Stimulated activated CD8-positive, alpha-beta memory T cell treated with anti-CD3 and anti-CD28 coated beads, Interleukin-12 subunit alpha, Interleukin-12 subunit beta, amount 100 ng/mL, for 24 hours (primary cell): ENCODE measurements around the gene NRXN3.
"Not testable (repeated sequence)": the region's sequence is repeated elsewhere in the genome, so short reads cannot be mapped to it uniquely, and the experiment has no call there.

Experiments
- DNase-seq: peaks from one replicate; pipeline ENCODE4 v3.0.0-alpha.2; 2020; ENCODE audit errors: extremely low read depth

The NRXN3 gene

DNA sequence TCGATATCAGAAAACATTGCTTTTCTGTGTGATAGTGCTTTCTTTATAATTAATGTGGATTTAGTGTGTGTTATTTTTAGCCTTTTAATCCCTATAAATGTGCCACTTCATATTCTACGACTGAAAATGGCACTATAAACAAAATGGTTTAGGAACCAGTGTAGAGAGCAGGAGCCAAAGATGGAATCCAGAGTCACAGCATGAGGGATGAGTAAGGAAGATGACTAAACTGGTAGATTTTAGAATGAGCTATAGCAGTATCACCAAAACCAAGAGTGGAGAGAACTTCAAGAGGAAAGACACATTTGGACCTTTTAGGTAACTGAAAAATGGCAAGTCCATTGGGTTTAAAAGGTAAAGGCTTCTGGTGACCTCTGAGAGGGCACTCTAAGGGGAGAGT, 887.2 kb downstream of the NRXN3 start:
- no peak for DNase-seq

GRCh38 chr14:79062226-79062625, 892.1 kb downstream of the NRXN3 start:
- DNase-seq, result no peak

DNA sequence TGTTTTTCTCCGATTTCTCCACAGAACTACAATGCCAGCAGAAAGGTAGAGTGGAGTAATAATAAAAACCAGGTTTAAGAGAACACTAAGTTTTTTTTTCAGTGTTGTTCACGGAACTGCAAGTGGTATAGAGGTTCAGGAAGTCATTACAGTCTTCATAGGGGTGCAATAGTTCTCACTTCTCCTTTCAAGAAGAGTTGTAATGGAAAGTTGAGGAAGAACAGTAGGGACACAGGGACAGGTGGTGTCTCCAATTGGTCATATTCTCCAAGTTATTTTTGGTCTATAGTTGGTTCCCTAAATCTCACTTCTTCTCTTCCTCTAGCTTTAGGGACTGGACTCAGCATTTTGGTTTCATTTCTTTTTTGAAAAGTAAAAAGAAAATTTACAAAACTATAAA, 894.0 kb downstream of the NRXN3 start:
- no peak for DNase-seq

GRCh38 chr14:79074510-79074909, 904.3 kb downstream of the NRXN3 start:
- no peak for DNase-seq

- no peak for DNase-seq
Observed at GRCh38 chr14:79076428-79076827, 906.3 kb downstream of the NRXN3 start.

DNA sequence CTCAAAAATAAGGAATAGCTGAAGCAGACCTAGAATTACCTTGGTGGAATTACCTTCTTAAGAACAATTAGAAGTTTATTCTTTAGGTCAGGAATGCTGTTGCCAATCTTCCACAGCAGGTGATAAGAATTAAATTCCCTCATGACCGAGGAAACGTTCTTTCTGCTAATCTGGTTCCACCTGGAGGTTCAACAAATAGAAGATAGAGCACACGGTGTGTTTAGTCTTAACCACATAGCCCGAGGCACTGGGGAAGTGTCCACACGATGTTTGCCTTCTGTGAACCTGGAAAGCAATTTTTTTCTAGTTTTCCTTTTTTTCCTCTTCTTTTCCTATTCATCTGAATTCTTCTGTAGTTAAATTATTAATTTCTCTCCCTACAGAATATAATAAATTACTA, 906.9 kb downstream of the NRXN3 start:
- DNase-seq, result no peak

DNA sequence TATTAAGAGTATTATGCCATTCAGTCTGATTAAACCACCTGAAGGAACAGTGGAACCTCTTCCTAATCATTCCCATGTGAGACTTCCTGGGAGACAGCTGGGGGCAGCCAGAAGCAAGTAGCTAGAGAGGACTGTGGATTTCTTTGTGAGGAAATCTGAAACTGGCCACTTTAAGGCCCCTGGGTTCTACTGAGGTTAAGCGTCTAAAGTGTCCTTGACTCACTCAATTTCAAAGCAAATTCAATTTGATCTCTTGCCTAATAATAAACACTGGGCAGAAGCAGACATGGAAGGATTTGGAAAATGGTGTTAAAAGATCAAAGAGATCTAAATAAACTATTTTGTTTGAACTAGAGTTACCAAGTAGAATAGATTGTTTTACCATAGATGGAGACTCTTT, 909.9 kb downstream of the NRXN3 start:
- no peak for DNase-seq

DNA sequence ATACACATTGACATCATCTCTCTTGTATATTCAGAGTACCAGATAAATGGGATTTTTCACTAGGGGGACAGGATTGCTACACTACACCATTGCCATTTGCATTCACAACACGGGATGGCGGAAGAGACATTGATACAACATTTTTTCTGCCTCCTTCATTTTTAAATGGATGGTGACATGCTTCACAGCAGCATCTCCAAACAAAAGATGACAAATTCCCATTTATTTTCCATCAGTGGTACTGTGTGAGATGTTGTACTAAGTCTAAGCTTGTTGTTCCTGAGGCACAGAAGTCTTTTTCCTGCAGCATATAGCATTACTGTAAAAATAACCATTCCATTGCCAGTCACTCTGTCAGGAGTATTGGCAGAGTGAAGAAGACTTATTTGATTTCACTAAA, 912.7 kb downstream of the NRXN3 start:
- no peak for DNase-seq

GRCh38 chr14:79083356-79083755, 913.2 kb downstream of the NRXN3 start:
- no peak for DNase-seq

DNA sequence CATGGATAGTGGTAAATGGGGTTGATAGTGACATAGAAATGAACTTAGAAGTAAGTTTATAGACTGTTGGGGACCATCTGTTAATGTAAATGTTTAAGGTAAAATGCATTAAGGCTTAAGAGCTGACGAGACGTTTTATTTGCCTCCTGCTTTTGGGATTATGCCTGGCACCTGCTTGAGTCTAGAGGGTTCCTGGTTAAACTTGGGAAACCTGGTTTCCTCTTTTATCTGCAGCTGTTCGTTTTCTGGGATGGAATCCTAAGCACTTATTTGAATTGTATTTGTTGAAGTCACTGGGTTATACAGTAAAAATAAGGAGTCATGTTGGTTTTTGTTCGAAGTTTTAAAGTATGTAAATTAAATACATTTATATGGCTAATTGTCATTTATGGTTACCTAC, 914.7 kb downstream of the NRXN3 start:
- no peak for DNase-seq

DNA sequence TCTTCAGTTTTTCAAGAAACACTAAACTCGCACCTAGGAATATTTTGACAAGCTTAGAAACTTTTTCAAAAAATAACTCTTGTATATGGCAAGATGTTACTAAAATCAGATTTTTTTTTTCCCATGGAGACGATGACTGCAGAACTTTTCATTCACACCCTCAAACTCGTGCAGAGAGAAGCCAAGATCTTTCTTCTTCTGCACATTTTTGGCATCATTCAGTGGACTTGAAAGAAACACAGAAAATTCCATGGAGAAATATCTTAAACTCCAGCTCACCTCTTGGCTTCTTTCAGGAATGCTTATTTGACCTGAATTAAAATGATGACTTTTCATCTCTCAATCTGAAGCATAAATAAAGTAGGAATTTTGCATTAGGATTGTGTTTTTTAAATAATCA, 919.4 kb downstream of the NRXN3 start:
- DNase-seq, result no peak

DNA sequence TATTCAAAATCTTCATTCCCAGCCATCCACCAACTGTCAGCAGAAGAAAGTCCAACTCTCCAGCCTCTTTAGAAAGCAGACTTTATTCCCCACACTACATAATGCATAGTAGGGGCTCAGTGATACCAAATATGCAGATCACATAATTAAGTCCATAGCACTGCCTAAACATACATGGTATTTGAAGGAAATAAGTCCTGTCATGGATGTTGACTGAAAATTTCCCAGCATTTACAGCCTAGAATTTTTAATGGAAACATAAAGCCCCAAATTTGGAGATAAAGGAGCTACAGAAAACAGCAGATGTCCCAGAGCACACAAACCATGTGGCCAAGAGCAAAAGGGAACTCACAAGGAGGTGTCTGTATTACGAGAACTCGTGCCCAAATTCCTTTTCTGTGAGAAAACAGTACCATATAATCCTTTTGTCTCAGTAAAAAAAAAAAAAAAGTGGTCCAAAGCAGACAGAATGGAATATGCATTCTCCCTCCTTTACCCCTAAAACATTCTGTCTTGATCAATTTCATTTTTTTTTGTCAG, 920.5 kb downstream of the NRXN3 start:
- no peak for DNase-seq

- DNase-seq, result no peak
Observed at GRCh38 chr14:79091381-79091963, 921.3 kb downstream of the NRXN3 start.

GRCh38 chr14:79093531-79093930, 923.4 kb downstream of the NRXN3 start:
- no peak for DNase-seq

GRCh38 chr14:79094951-79095350, 924.8 kb downstream of the NRXN3 start:
- no peak for DNase-seq

DNA sequence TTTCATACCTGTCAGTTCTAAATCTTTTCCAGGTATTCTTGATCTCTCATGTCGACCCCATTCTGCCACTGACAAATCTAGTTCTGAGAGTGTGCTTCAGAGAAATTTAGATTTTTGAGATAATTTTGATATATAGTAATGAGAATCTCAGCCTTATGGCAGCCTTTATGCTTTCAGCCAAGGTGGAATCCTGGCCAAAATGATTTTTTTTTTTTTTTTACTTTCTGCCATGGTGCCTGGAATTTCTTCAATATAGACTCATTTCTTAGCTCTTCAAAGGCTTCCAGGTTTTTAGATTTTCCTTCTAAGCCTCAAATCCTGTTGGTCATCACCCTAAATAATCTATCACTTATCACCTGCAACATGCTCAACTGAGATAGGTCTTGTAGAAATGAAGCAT, 926.6 kb downstream of the NRXN3 start:
- no peak for DNase-seq

- DNase-seq, result no peak
Observed at GRCh38 chr14:79098324-79098723, 928.2 kb downstream of the NRXN3 start.

GRCh38 chr14:79100578-79100977, 930.4 kb downstream of the NRXN3 start:
- no peak for DNase-seq

GRCh38 chr14:79101388-79101787, 931.2 kb downstream of the NRXN3 start:
- no peak for DNase-seq

DNA sequence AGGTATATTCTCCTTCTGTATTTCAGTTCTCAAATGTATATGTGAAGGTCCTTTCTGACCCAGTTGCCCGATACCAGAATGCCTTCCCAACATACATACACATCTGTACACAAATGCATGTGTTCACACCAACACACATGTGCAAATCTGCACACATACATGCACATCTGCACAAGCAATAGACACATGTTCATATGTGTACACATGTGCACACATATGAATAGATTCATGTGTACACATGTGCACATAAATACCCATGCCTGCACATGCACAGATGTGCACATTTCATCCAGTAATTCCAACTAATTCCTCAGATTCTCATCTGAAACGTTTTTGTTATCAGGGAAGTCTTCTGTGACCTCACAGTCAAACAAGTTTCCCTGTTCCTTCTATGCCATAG, 933.6 kb downstream of the NRXN3 start:
- DNase-seq, result no peak

- DNase-seq, result not testable (repeated sequence)
Observed at GRCh38 chr14:79110564-79110963, 940.4 kb downstream of the NRXN3 start.

- no peak for DNase-seq
Observed at GRCh38 chr14:79111987-79112501, 941.9 kb downstream of the NRXN3 start.

DNA sequence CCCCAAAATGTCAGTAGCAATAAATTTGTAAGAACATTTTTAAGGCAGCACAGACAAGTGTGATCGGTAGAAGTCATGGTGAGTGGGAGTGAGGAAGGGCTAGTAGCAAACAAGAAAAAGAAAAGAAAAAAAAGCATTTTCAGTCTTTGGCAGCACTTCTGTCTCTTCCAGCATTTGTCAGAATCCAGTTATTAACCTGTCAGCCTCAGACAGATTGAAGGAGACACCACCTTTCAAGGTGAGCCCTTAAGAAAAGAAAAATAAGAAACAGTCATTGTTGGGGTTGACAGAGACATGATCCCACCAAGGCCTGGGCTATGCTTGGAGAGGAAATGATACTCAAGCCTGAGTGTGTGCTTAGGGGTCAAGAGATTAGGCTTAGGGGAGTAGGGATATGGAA, 947.4 kb downstream of the NRXN3 start:
- DNase-seq, result no peak

DNA sequence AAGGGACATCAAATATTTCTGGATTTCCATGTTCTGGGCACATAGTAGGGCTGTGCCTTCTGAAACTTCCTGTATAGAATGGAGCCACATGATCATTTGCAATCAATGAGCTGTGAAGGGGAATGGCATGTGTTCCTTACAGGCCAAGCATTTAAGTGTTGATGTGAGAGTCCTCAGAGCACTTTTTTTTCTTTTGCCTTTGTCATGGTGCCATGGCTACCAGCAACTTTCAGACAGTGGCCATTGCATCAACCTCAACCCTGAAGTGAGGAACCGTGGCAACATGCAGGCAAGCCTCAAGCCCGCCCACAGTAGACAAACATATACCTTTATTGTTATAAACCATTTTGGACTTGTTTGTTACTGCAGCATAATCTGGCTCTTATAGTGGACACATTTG, 948.1 kb downstream of the NRXN3 start:
- no peak for DNase-seq
